Keratinocyte (primary cell): Measurements from ENCODE around the gene IL1RAPL1.

ENCODE experiments used
- CTCF ChIP-seq, 3 experiments: IDR thresholded peaks in 1 of 3; conservative IDR thresholded peaks in 1 of 3; optimal IDR thresholded peaks in 1 of 3; 2 replicates in 2 of 3; 3 replicates in 1 of 3; pipeline versions ENCODE3 to v1.5.1; 2011; ENCODE audit warnings: low read length in 3 of 3, mild to moderate bottlenecking in 3 of 3, moderate library complexity in 2 of 3, control low read depth in 1 of 3, inconsistent platforms in 1 of 3; ENCODE audit not compliant: insufficient read depth in 2 of 3; ENCODE audit errors: extremely low read depth in 1 of 3
- EZH2 ChIP-seq: IDR thresholded peaks from one replicate; pipeline ENCODE4 v1.6.1; 2012; ENCODE audit warnings: inconsistent platforms, mild to moderate bottlenecking, low read length, moderate library complexity

GRCh38 chrX:29241809-29242208 is 654.6 kb downstream of the IL1RAPL1 start:
- TF ChIP-seq CTCF (optimal IDR thresholded peaks at IDR 0.05 in 1 of 3, IDR thresholded peaks at IDR 0.05 in 1 of 3, conservative IDR thresholded peaks at IDR 0.05 in 1 of 3; ENCODE audit: extremely low read depth in 1 of 3, insufficient read depth in 2 of 3, low read length in 3 of 3) (no peak), EZH2 (no peak)
